ENCODE data around the gene PGP. TPM values are rescaled to one million over a fixed set of nuclear protein-coding genes. Genes with fewer than 3 reads are reported as not detected.

Gene PGP
- total and polyA plus RNA-seq, 8 donors, result 7.1 to 24.4 (median 9.3) TPM

- Histone ChIP-seq H3K4me1 (no peaks in the 10 kb centered on the region), H3K27ac (no peak overlapping the region), H3K9me3 (peaks cover 0 to 3% of the 10 kb centered on the region in 2 donors), H3K4me3 (no peak overlapping the region), H3K36me3 (peaks cover 0 to 82% of the 10 kb centered on the region in 2 donors), H3K27me3 (no peaks in the 10 kb centered on the region)
- DNase-seq (no peak), ATAC-seq (no peak)
- intact Hi-C loops (cut with DNase I), result no loop called here
- no peak for TF ChIP-seq CTCF (IDR thresholded peaks at IDR 0.05)
These were observed 39.2 kb downstream of the PGP start for GRCh38 chr16:2175454-2175853.

- ATAC-seq (no peak), DNase-seq (no peak)
- no peaks in the 10 kb centered on the region for H3K4me1 ChIP-seq
- no peak overlapping the region for H3K4me3 ChIP-seq
- H3K36me3 ChIP-seq, result peaks cover 0 to 91% of the 10 kb centered on the region in 2 donors
- H3K27ac ChIP-seq, result no peak overlapping the region
- TF ChIP-seq CTCF (IDR thresholded peaks at IDR 0.05), result no peak
- intact Hi-C loops (cut with DNase I), result no loop called here
- H3K9me3 ChIP-seq, result peaks cover 0 to 3% of the 10 kb centered on the region in 2 donors
- no peaks in the 10 kb centered on the region for H3K27me3 ChIP-seq
These were observed 40.1 kb downstream of the PGP start for GRCh38 chr16:2174396-2175131.

GRCh38 chr16:2173916-2174315 is 40.7 kb downstream of the PGP start:
- Histone ChIP-seq H3K4me3 (no peak overlapping the region), H3K4me1 (no peaks in the 10 kb centered on the region), H3K9me3 (peaks cover 0 to 3% of the 10 kb centered on the region in 2 donors), H3K27me3 (no peaks in the 10 kb centered on the region), H3K27ac (no peak overlapping the region), H3K36me3 (peaks cover 0 to 97% of the 10 kb centered on the region in 2 donors)
- intact Hi-C loops (cut with DNase I), result no loop called here
- DNase-seq, result no peak
- no peak for ATAC-seq
- no peak for TF ChIP-seq CTCF (IDR thresholded peaks at IDR 0.05)

- intact Hi-C loops (cut with DNase I), result no loop called here
- H3K4me3 ChIP-seq, result no peak overlapping the region
- peaks cover 0 to 100% of the 10 kb centered on the region in 2 donors for H3K36me3 ChIP-seq
- no peak overlapping the region for H3K27ac ChIP-seq
- H3K4me1 ChIP-seq, result no peaks in the 10 kb centered on the region
- H3K27me3 ChIP-seq, result no peaks in the 10 kb centered on the region
- TF ChIP-seq CTCF (IDR thresholded peaks at IDR 0.05), result no peak
- peaks cover 0 to 1% of the 10 kb centered on the region in 2 donors for H3K9me3 ChIP-seq
- no peak for ATAC-seq
- DNase-seq, result no peak
These were observed 41.3 kb downstream of the PGP start for GRCh38 chr16:2173366-2173765.

GRCh38 chr16:2172688-2173335 is 41.8 kb downstream of the PGP start:
- Histone ChIP-seq H3K27me3 (no peaks in the 10 kb centered on the region), H3K9me3 (no peaks in the 10 kb centered on the region), H3K4me3 (no peak overlapping the region), H3K27ac (no peak overlapping the region), H3K36me3 (peaks cover 0 to 100% of the 10 kb centered on the region in 2 donors), H3K4me1 (no peaks in the 10 kb centered on the region)
- DNase-seq (no peak), ATAC-seq (no peak)
- TF ChIP-seq CTCF (IDR thresholded peaks at IDR 0.05), result no peak
- intact Hi-C loops (cut with DNase I), result no loop called here
